Mucosa of descending colon (tissue), 3 donors: ENCODE results near the gene BEGAIN. TPM values are rescaled to one million over a fixed set of nuclear protein-coding genes. Genes with fewer than 3 reads are reported as not detected.
A peak's percentile ranks its signal among the peaks of the same experiment; 100 is the strongest.

Experiments used
- ATAC-seq: fragments of 200-7000 bp; cut with Tn5 transposase; one replicate; pipeline ENCODE4 v1.9.1; 2020; ENCODE audit warnings: mild to moderate bottlenecking, moderate library complexity
- DNase-seq, 3 donors: peaks; one replicate each; pipeline ENCODE4 v3.0.0-alpha.2; 2020
- H3K36me3 ChIP-seq: fragments of 200-600 bp; one replicate; pipeline ENCODE4 v1.8.0; 2021; ENCODE audit warnings: low read depth, mild to moderate bottlenecking
- H3K4me1 ChIP-seq: fragments of 200-600 bp; one replicate; pipeline ENCODE4 v1.8.0; 2021; ENCODE audit warnings: low read depth, mild to moderate bottlenecking
- H3K4me3 ChIP-seq: fragments of 200-600 bp; one replicate; pipeline ENCODE4 v1.8.0; 2021; ENCODE audit warnings: mild to moderate bottlenecking
- H3K9me3 ChIP-seq: fragments of 200-600 bp; one replicate; pipeline ENCODE4 v1.8.0; 2021; ENCODE audit warnings: mild to moderate bottlenecking
- intact Hi-C, 2 donors: fragments of 100-400 bp; cut with DNase I in 1 of 2; cut with micrococcal nuclease in 1 of 2; formaldehyde crosslinking; loops; one replicate each; pipeline versions ENCODE4 v1.11.0 to v1.11.1; 2022; cut with DNase I, micrococcal nuclease
- total RNA-seq, 3 donors: library from RNA; stranded (reverse); fragmentation: NEBNext Ultra II Directional in 2 of 3; extraction: Animal tissue kit (Norgen Biotek cat#: 25700) in 2 of 3; gene quantifications; one replicate each; pipeline versions ENCODE4 v1.2.1 to v1.2.4, GENCODE V29; 2021 to 2023
- TF ChIP-seq, protein P1 (sequence below): fragments of 200-600 bp; IDR thresholded peaks from one replicate; pipeline ENCODE4 v1.8.0; 2022; ENCODE audit warnings: antibody characterized with exemption, mild to moderate bottlenecking
- donor health status: DM: no; HTN: no; CAD: no; lungs with moderate emphysema.
- donor health status: DM: no; HTN: no; CAD: no.
- donor health status: DM: no; HTN: yes; CAD: no.

The BEGAIN gene
- total RNA-seq, 3 donors from 2014 or later: 0.75 to 2.5 (median 1.1) TPM

DNA sequence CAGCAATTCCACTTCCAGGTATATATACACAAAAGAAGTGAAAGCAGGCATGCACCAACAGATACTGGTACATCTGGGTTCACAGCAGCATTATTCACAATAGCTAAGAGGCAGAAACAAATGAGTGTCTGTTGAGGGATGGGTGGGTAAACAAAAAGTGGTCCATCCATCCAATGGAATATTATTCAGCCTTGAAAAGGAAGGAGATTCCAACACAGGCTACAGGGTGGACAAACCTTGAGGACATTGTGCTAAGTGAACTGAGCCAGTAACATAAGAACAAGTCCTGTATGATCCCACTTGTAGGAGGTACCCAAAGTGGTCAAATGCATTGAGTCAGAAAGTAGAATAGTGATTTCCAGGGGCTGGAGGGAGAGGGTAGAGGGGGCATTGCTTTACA is 27.6 kb upstream of the BEGAIN start:
- no peaks in the 10 kb centered on the region for H3K9me3 ChIP-seq
- H3K36me3 ChIP-seq: no peaks in the 10 kb centered on the region
- DNase-seq (no peak), ATAC-seq (no peak)
- TF ChIP-seq, protein P1, sequence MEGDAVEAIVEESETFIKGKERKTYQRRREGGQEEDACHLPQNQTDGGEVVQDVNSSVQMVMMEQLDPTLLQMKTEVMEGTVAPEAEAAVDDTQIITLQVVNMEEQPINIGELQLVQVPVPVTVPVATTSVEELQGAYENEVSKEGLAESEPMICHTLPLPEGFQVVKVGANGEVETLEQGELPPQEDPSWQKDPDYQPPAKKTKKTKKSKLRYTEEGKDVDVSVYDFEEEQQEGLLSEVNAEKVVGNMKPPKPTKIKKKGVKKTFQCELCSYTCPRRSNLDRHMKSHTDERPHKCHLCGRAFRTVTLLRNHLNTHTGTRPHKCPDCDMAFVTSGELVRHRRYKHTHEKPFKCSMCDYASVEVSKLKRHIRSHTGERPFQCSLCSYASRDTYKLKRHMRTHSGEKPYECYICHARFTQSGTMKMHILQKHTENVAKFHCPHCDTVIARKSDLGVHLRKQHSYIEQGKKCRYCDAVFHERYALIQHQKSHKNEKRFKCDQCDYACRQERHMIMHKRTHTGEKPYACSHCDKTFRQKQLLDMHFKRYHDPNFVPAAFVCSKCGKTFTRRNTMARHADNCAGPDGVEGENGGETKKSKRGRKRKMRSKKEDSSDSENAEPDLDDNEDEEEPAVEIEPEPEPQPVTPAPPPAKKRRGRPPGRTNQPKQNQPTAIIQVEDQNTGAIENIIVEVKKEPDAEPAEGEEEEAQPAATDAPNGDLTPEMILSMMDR: no peak
- H3K4me1 ChIP-seq: peaks cover 2% of the 10 kb centered on the region
- intact Hi-C loops: no loop called here
- no peak overlapping the region for H3K4me3 ChIP-seq

GRCh38 chr14:100612986-100613385 is 25.8 kb upstream of the BEGAIN start:
- intact Hi-C loops: no loop called here
- ATAC-seq (no peak), DNase-seq (peak in 1 of 3 donors; percentile 13)
- H3K4me1 ChIP-seq: no peaks in the 10 kb centered on the region
- H3K36me3 ChIP-seq: no peaks in the 10 kb centered on the region
- H3K4me3 ChIP-seq: no peak overlapping the region
- no peaks in the 10 kb centered on the region for H3K9me3 ChIP-seq
- TF ChIP-seq, protein P1: no peak

GRCh38 chr14:100611811-100612480 is 24.7 kb upstream of the BEGAIN start:
- Histone ChIP-seq H3K36me3 (no peaks in the 10 kb centered on the region), H3K4me1 (no peaks in the 10 kb centered on the region), H3K9me3 (no peaks in the 10 kb centered on the region), H3K4me3 (no peak overlapping the region)
- intact Hi-C loops: no loop called here
- ATAC-seq: no peak
- DNase-seq: peak in 1 of 3 donors; percentile 11
- TF ChIP-seq, protein P1: no peak

- peak in 2 of 3 donors; percentile 55 to 63 for DNase-seq
- ATAC-seq: peak; percentile 95
These were observed 23.4 kb upstream of the BEGAIN start for GRCh38 chr14:100610511-100611217.

GRCh38 chr14:100609941-100610391 is 22.7 kb upstream of the BEGAIN start:
- TF ChIP-seq, protein P1: no peak
- H3K9me3 ChIP-seq: no peaks in the 10 kb centered on the region
- intact Hi-C loops: no loop called here
- no peaks in the 10 kb centered on the region for H3K4me1 ChIP-seq
- ATAC-seq (no peak), DNase-seq (peak in 1 of 3 donors; percentile 20)
- no peak overlapping the region for H3K4me3 ChIP-seq
- H3K36me3 ChIP-seq: no peaks in the 10 kb centered on the region

More at GRCh38 chr14:100610511-100611217, 23.4 kb upstream of the BEGAIN start:
- TF ChIP-seq, protein P1: no peak
- Histone ChIP-seq H3K4me1 (no peaks in the 10 kb centered on the region), H3K4me3 (no peak overlapping the region), H3K9me3 (no peaks in the 10 kb centered on the region), H3K36me3 (no peaks in the 10 kb centered on the region)
- intact Hi-C loops: no loop called here
